Muscle layer of colon (tissue), 2 donors: Measurements from ENCODE around the gene ASPRV1.

ENCODE experiments used
- H3K27ac ChIP-seq: one replicate; pipeline ENCODE4 v1.7.0; 2013; ENCODE audit warnings: low read depth, mild to moderate bottlenecking, low read length, moderate library complexity
- H3K27me3 ChIP-seq, 2 donors: one replicate each; pipeline ENCODE4 v1.7.0; 2013; ENCODE audit warnings: low read length in 2 of 2, mild to moderate bottlenecking in 2 of 2; ENCODE audit not compliant: insufficient read depth in 2 of 2, control insufficient read depth in 1 of 2
- H3K36me3 ChIP-seq: one replicate; pipeline ENCODE4 v1.7.0; 2013; ENCODE audit warnings: mild to moderate bottlenecking, low read length; ENCODE audit not compliant: insufficient read depth
- H3K4me1 ChIP-seq: one replicate; pipeline ENCODE4 v1.7.0; 2013; ENCODE audit warnings: mild to moderate bottlenecking, low read length; ENCODE audit not compliant: insufficient read depth
- H3K4me3 ChIP-seq, 2 donors: one replicate each; pipeline ENCODE4 v1.7.0; 2013; ENCODE audit warnings: low read length in 2 of 2, low read depth in 1 of 2, mild to moderate bottlenecking in 1 of 2, moderate library complexity in 1 of 2
- H3K9ac ChIP-seq: one replicate; pipeline ENCODE4 v1.7.0; 2013; ENCODE audit warnings: low read length
- H3K9me3 ChIP-seq: one replicate; pipeline ENCODE4 v1.7.0; 2013; ENCODE audit warnings: mild to moderate bottlenecking, low read length
- donor health status: abdominal sarcoma.
- donor health status: Adenocarcinoma of cecum.

The ASPRV1 gene

GRCh38 chr2:69945441-69945840 is 16.0 kb downstream of the ASPRV1 start:
- Histone ChIP-seq H3K9ac (no peak overlapping the region), H3K27me3 (peaks cover 0 to 8% of the 10 kb centered on the region in 2 donors), H3K9me3 (no peaks in the 10 kb centered on the region), H3K4me1 (no peaks in the 10 kb centered on the region), H3K36me3 (peaks cover 31% of the 10 kb centered on the region), H3K27ac (no peak overlapping the region), H3K4me3 (no peak overlapping the region)

GRCh38 chr2:69944756-69945155 is 16.7 kb downstream of the ASPRV1 start:
- Histone ChIP-seq H3K4me3 (no peak overlapping the region), H3K36me3 (peaks cover 31% of the 10 kb centered on the region), H3K27me3 (peaks cover 0 to 8% of the 10 kb centered on the region in 2 donors), H3K27ac (no peak overlapping the region), H3K9me3 (no peaks in the 10 kb centered on the region), H3K9ac (no peak overlapping the region), H3K4me1 (no peaks in the 10 kb centered on the region)

- H3K27ac ChIP-seq: no peak overlapping the region
- H3K36me3 ChIP-seq: peaks cover 32% of the 10 kb centered on the region
- no peaks in the 10 kb centered on the region for H3K4me1 ChIP-seq
Observed at GRCh38 chr2:69943843-69944525, 17.4 kb downstream of the ASPRV1 start.

GRCh38 chr2:69943000-69943842 is 18.2 kb downstream of the ASPRV1 start:
- H3K36me3 ChIP-seq: peaks cover 40% of the 10 kb centered on the region
- no peaks in the 10 kb centered on the region for H3K4me1 ChIP-seq
- no peak overlapping the region for H3K4me3 ChIP-seq
- no peak overlapping the region for H3K9ac ChIP-seq
- H3K9me3 ChIP-seq: no peaks in the 10 kb centered on the region
- H3K27me3 ChIP-seq: no peaks in the 10 kb centered on the region
- H3K27ac ChIP-seq: no peak overlapping the region

More at GRCh38 chr2:69943843-69944525, 17.4 kb downstream of the ASPRV1 start:
- H3K9me3 ChIP-seq: no peaks in the 10 kb centered on the region
- H3K27me3 ChIP-seq: peaks cover 0 to 7% of the 10 kb centered on the region in 2 donors
- H3K4me3 ChIP-seq: no peak overlapping the region
- no peak overlapping the region for H3K9ac ChIP-seq

GRCh38 chr2:69940691-69941090 is 20.7 kb downstream of the ASPRV1 start:
- H3K27me3 ChIP-seq: no peaks in the 10 kb centered on the region
- H3K27ac ChIP-seq: no peak overlapping the region
- H3K4me3 ChIP-seq: no peak overlapping the region
- H3K9ac ChIP-seq: no peak overlapping the region
- peaks cover 64% of the 10 kb centered on the region for H3K36me3 ChIP-seq
- H3K9me3 ChIP-seq: no peaks in the 10 kb centered on the region
- H3K4me1 ChIP-seq: no peaks in the 10 kb centered on the region

- Histone ChIP-seq H3K9ac (no peak overlapping the region), H3K36me3 (peaks cover 71% of the 10 kb centered on the region), H3K4me3 (no peak overlapping the region), H3K27ac (no peak overlapping the region), H3K9me3 (no peaks in the 10 kb centered on the region), H3K27me3 (no peaks in the 10 kb centered on the region), H3K4me1 (no peaks in the 10 kb centered on the region)
Observed at GRCh38 chr2:69939722-69940121, 21.7 kb downstream of the ASPRV1 start.

GRCh38 chr2:69937968-69938367 is 23.5 kb downstream of the ASPRV1 start:
- no peaks in the 10 kb centered on the region for H3K9me3 ChIP-seq
- no peaks in the 10 kb centered on the region for H3K4me1 ChIP-seq
- H3K9ac ChIP-seq: no peak overlapping the region
- H3K27me3 ChIP-seq: no peaks in the 10 kb centered on the region
- H3K36me3 ChIP-seq: peaks cover 57% of the 10 kb centered on the region
- H3K27ac ChIP-seq: no peak overlapping the region
- H3K4me3 ChIP-seq: no peak overlapping the region

GRCh38 chr2:69936906-69937305 is 24.5 kb downstream of the ASPRV1 start:
- H3K27ac ChIP-seq: no peak overlapping the region
- no peak overlapping the region for H3K9ac ChIP-seq
- H3K4me3 ChIP-seq: no peak overlapping the region
- H3K27me3 ChIP-seq: no peaks in the 10 kb centered on the region
- H3K4me1 ChIP-seq: no peaks in the 10 kb centered on the region
- H3K36me3 ChIP-seq: peaks cover 48% of the 10 kb centered on the region
- no peaks in the 10 kb centered on the region for H3K9me3 ChIP-seq

- Histone ChIP-seq H3K9ac (no peak overlapping the region), H3K27me3 (no peaks in the 10 kb centered on the region), H3K4me3 (no peak overlapping the region), H3K4me1 (no peaks in the 10 kb centered on the region), H3K9me3 (no peaks in the 10 kb centered on the region), H3K36me3 (peaks cover 40% of the 10 kb centered on the region), H3K27ac (no peak overlapping the region)
Observed at GRCh38 chr2:69935011-69935410, 26.4 kb downstream of the ASPRV1 start.

- H3K4me3 ChIP-seq: no peak overlapping the region
- H3K27me3 ChIP-seq: no peaks in the 10 kb centered on the region
- no peaks in the 10 kb centered on the region for H3K4me1 ChIP-seq
- H3K27ac ChIP-seq: no peak overlapping the region
- no peaks in the 10 kb centered on the region for H3K9me3 ChIP-seq
- H3K36me3 ChIP-seq: peaks cover 40% of the 10 kb centered on the region
- no peak overlapping the region for H3K9ac ChIP-seq
Observed at GRCh38 chr2:69934614-69934908, 26.9 kb downstream of the ASPRV1 start.

GRCh38 chr2:69933839-69934613 is 27.4 kb downstream of the ASPRV1 start:
- Histone ChIP-seq H3K9me3 (no peaks in the 10 kb centered on the region), H3K27me3 (no peaks in the 10 kb centered on the region), H3K4me3 (no peak overlapping the region), H3K4me1 (no peaks in the 10 kb centered on the region), H3K36me3 (peaks cover 39% of the 10 kb centered on the region), H3K27ac (no peak overlapping the region), H3K9ac (no peak overlapping the region)
